Tibial nerve (tissue), 4 donors: ENCODE measurements around the gene MAP3K7CL. TPM values are rescaled to one million over a fixed set of nuclear protein-coding genes. Genes with fewer than 3 reads are reported as not detected.

ENCODE experiments used
- DNase-seq, 2 donors: peaks; one replicate each; pipeline ENCODE4 v3.0.0-alpha.2; 2019; ENCODE audit warnings: low spot score in 2 of 2
- H3K27ac ChIP-seq, 4 donors: fragments of 200-600 bp; sonication (generic) in 3 of 4; one replicate each; pipeline ENCODE4 v1.5.1; 2017 to 2019; ENCODE audit warnings: mild to moderate bottlenecking in 1 of 4
- H3K27me3 ChIP-seq, 2 donors: fragments of 200-600 bp; sonication (generic) in 1 of 2; one replicate each; pipeline versions ENCODE4 v1.5.1 to v1.6.0; 2017 to 2019
- H3K36me3 ChIP-seq, 3 donors: fragments of 200-600 bp; sonication (generic); one replicate each; pipeline ENCODE4 v1.5.1; 2018 to 2019
- H3K4me1 ChIP-seq, 4 donors: fragments of 200-600 bp; sonication (generic) in 3 of 4; one replicate each; pipeline ENCODE4 v1.5.1; 2017 to 2019
- H3K4me3 ChIP-seq, 4 donors: fragments of 200-600 bp; sonication (generic) in 3 of 4; one replicate each; pipeline ENCODE4 v1.5.1; 2017 to 2019; ENCODE audit warnings: mild to moderate bottlenecking in 1 of 4, moderate library complexity in 1 of 4
- H3K9me3 ChIP-seq, 4 donors: fragments of 200-600 bp; sonication (generic) in 3 of 4; one replicate each; pipeline ENCODE4 v1.5.1; 2017 to 2019
- CTCF ChIP-seq, 5 experiments: fragments of 200-600 bp in 3 of 5; fragments of 450-650 bp in 2 of 5; sonication (generic) in 3 of 5; IDR thresholded peaks; one replicate each; pipeline ENCODE4 v1.5.1; 2016 to 2019; ENCODE audit warnings: antibody characterized with exemption in 5 of 5, mild to moderate bottlenecking in 3 of 5, moderate library complexity in 2 of 5
- EP300 ChIP-seq, 2 donors: sonication (generic); formaldehyde crosslinking; IDR thresholded peaks; one replicate each; pipeline ENCODE4 v1.6.1; 2017; ENCODE audit warnings: antibody characterized with exemption in 2 of 2, mild to moderate bottlenecking in 1 of 2
- POLR2A ChIP-seq, 2 donors: fragments of 450-650 bp; IDR thresholded peaks; one replicate each; pipeline ENCODE4 v1.6.1; 2017; ENCODE audit warnings: antibody characterized with exemption in 2 of 2, mild to moderate bottlenecking in 2 of 2, moderate library complexity in 2 of 2
- WGBS, 2 donors: methylation state at CpG; one replicate each; pipeline ENCODE4 v1.1.5; 2018; 5-methylcytosine and 5-hydroxymethylcytosine counted together
- total RNA-seq, 4 donors: library from RNA; depleted of rRNA; stranded (reverse); fragments of >200 nt; gene quantifications; one replicate each; pipeline ENCODE4 v1.1.0, GENCODE V29; 2016

Gene MAP3K7CL
- total RNA-seq, 4 donors from 2014 or later: 2.8 to 9.2 (median 5.4) TPM

- H3K27me3 ChIP-seq: no peaks in the 10 kb centered on the region
- H3K27ac ChIP-seq: no peak overlapping the region
- 67 to 80% methylated on average over 2 of the region's 2 CpGs for WGBS, 2 donors
These were observed 32.3 kb upstream of the MAP3K7CL start for GRCh38 chr21:29098156-29098555.

DNA sequence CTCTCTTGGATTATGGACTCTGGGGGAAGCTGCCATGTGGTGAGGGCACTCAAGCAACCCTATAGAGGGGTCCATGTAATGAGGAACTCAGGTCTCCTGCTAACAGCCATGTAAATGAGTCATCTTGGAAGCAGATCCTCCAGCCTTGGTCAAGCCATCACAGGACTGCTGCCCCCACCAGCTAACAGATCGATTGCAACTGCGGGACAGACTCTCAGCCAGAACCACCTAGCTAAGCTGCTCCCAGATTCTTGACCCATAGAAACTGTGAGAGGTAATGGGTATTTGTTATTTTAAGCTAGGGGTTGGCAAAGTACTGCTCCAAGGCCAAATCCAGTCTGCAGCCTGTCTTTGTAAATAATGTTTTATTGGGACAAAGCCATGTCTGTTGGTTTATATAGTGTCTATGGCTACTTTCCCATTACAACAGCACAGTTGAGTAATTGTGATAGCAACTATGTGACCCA lies 27.6 kb upstream of the MAP3K7CL start:
- Histone ChIP-seq H3K36me3 (no peaks in the 10 kb centered on the region), H3K4me1 (no peaks in the 10 kb centered on the region), H3K27ac (no peak overlapping the region), H3K9me3 (no peaks in the 10 kb centered on the region), H3K27me3 (no peaks in the 10 kb centered on the region), H3K4me3 (no peak overlapping the region)
- WGBS, 2 donors: 94% methylated on average over 2 of the region's 2 CpGs
- TF ChIP-seq POLR2A (IDR thresholded peaks at IDR 0.05) (no peak), EP300 (IDR thresholded peaks at IDR 0.05) (no peak), CTCF (IDR thresholded peaks at IDR 0.05) (no peak)
- DNase-seq: no peak

More at GRCh38 chr21:29098156-29098555, 32.3 kb upstream of the MAP3K7CL start:
- H3K9me3 ChIP-seq: no peaks in the 10 kb centered on the region
- no peaks in the 10 kb centered on the region for H3K4me1 ChIP-seq
- no peaks in the 10 kb centered on the region for H3K36me3 ChIP-seq
- TF ChIP-seq CTCF (IDR thresholded peaks at IDR 0.05) (no peak), POLR2A (IDR thresholded peaks at IDR 0.05) (no peak), EP300 (IDR thresholded peaks at IDR 0.05) (no peak)
- H3K4me3 ChIP-seq: no peak overlapping the region
- no peak for DNase-seq

DNA sequence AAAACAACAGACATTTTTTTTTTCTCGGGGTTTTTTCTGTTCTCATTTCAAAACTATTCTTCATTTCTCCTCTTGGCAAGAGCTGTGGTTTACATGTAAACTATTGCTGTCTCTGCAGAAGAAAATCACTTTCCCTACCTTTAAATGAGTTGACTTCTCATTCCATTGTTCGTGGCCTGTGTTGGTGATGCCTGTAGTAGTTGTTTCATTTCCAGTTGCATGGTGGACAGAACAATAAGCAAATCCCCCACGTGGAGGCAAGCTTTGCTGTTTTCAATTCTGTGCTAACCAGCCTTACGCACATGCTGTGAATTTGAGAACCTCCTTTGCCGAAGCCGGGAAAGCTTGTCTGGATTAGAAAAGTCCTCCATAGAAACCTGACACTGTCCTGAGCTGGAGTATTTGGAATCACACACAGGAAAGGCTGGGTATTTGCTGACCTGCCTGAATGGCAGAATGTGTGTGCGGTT lies 26.2 kb upstream of the MAP3K7CL start:
- TF ChIP-seq CTCF (IDR thresholded peaks at IDR 0.05) (no peak), POLR2A (IDR thresholded peaks at IDR 0.05) (no peak), EP300 (IDR thresholded peaks at IDR 0.05) (no peak)
- no peak overlapping the region for H3K4me3 ChIP-seq
- 65 to 66% methylated on average over 7 of the region's 7 CpGs for WGBS, 2 donors
- no peak overlapping the region for H3K27ac ChIP-seq
- no peaks in the 10 kb centered on the region for H3K9me3 ChIP-seq
- no peaks in the 10 kb centered on the region for H3K4me1 ChIP-seq
- H3K36me3 ChIP-seq: no peaks in the 10 kb centered on the region
- no peak for DNase-seq
- H3K27me3 ChIP-seq: no peaks in the 10 kb centered on the region

DNA sequence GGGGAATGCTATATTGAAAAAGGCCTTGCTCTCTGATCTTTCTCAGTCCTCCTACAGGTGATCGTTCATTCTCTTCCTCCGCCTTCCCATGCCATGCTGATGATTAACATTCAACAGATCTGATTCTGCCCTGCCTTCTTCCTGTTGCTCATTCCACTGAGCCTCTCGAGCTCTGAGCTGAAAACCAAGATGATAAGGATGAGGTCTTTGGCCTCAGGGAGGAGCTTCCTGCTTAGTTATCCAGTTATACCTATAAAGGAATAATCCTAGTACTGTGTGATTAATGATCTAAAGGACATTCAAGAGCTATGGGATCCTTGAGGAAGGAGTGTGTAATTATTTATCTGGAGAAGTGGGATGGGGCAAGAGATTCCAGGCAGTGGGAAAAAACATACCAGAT lies 25.2 kb upstream of the MAP3K7CL start:
- no peaks in the 10 kb centered on the region for H3K4me1 ChIP-seq
- H3K27me3 ChIP-seq: no peaks in the 10 kb centered on the region
- H3K36me3 ChIP-seq: no peaks in the 10 kb centered on the region
- TF ChIP-seq CTCF (IDR thresholded peaks at IDR 0.05): no peak
- no peak for TF ChIP-seq EP300 (IDR thresholded peaks at IDR 0.05)
- TF ChIP-seq POLR2A (IDR thresholded peaks at IDR 0.05): no peak
- no peak overlapping the region for H3K4me3 ChIP-seq
- no peaks in the 10 kb centered on the region for H3K9me3 ChIP-seq
- H3K27ac ChIP-seq: no peak overlapping the region
- DNase-seq: no peak
- WGBS, 2 donors: 77 to 87% methylated on average over 3 of the region's 3 CpGs

GRCh38 chr21:29114765-29115500 lies 15.5 kb upstream of the MAP3K7CL start:
- H3K9me3 ChIP-seq: no peaks in the 10 kb centered on the region
- H3K27me3 ChIP-seq: no peaks in the 10 kb centered on the region
- H3K36me3 ChIP-seq: no peaks in the 10 kb centered on the region
- no peak for DNase-seq
- H3K4me1 ChIP-seq: no peaks in the 10 kb centered on the region
- no peak overlapping the region for H3K4me3 ChIP-seq
- H3K27ac ChIP-seq: no peak overlapping the region
- no peak for TF ChIP-seq EP300 (IDR thresholded peaks at IDR 0.05)
- no peak for TF ChIP-seq CTCF (IDR thresholded peaks at IDR 0.05)
- no peak for TF ChIP-seq POLR2A (IDR thresholded peaks at IDR 0.05)
- 59 to 63% methylated on average over 5 of the region's 5 CpGs for WGBS, 2 donors
